Panc1 (cell line): ENCODE measurements around the gene CD6. TPM values are rescaled to one million over a fixed set of nuclear protein-coding genes. Genes with fewer than 3 reads are reported as not detected.

Experiments
- ATAC-seq: fragments of 200-7000 bp; cut with Tn5 transposase; 2 replicates; pipeline ENCODE4 v1.9.1; 2020; ENCODE audit warnings: mild to moderate bottlenecking, moderate library complexity
- BruUV-seq: library from RNA; stranded (reverse); fragments of 400-500 nt; replicated peaks from 2 replicates; lab custom pipeline; 2021; lab: Mats Ljungman, UMichigan
- CTCF ChIA-PET: fragments of 300-600 bp; sonication (Branson Sonifier 250); formaldehyde crosslinking; loops from one replicate; lab custom pipeline; 2022; ENCODE audit warnings: antibody characterized with exemption; lab: Charles Lee
- POLR2A ChIA-PET: fragments of 300-600 bp; sonication (Branson Sonifier 250); formaldehyde crosslinking; loops from one replicate; lab custom pipeline; 2022; ENCODE audit warnings: antibody characterized with exemption; lab: Charles Lee
- DNase-seq: peaks from one replicate; pipeline ENCODE4 v3.0.0-alpha.2; 2010; ENCODE audit warnings: low read depth, low spot score
- H3K27ac ChIP-seq: 2 replicates; pipeline ENCODE4 v1.5.1; 2011; ENCODE audit warnings: mild to moderate bottlenecking, low read length, inconsistent platforms
- H3K27me3 ChIP-seq: fragments of 200-500 bp; sonication (Bioruptor generic); 2 replicates; pipeline ENCODE4 v1.6.0; 2014; ENCODE audit warnings: low read length, inconsistent platforms; ENCODE audit not compliant: control insufficient read depth, insufficient read depth
- H3K36me3 ChIP-seq: fragments of 200-500 bp; sonication (Bioruptor generic); 2 replicates; pipeline ENCODE4 v1.5.1; 2014; ENCODE audit warnings: inconsistent platforms, mild to moderate bottlenecking, low read length, moderate library complexity; ENCODE audit not compliant: control insufficient read depth, insufficient read depth
- H3K4me1 ChIP-seq: 2 replicates; pipeline ENCODE4 v1.5.1; 2011; ENCODE audit warnings: inconsistent platforms, mild to moderate bottlenecking, low read length, moderate library complexity; ENCODE audit not compliant: control insufficient read depth, insufficient read depth
- H3K4me3 ChIP-seq, 2 experiments: 2 replicates each; pipeline ENCODE4 v1.5.1; 2011 to 2012; ENCODE audit warnings: low read depth in 2 of 2, low read length in 2 of 2, mild to moderate bottlenecking in 2 of 2, inconsistent platforms in 1 of 2, moderate library complexity in 1 of 2
- H3K9me3 ChIP-seq: fragments of 200-500 bp; sonication (Bioruptor generic); 2 replicates; pipeline ENCODE4 v1.5.1; 2014; ENCODE audit warnings: low read depth, mild to moderate bottlenecking, inconsistent platforms, low read length, moderate library complexity; ENCODE audit not compliant: control insufficient read depth, insufficient read depth
- CTCF ChIP-seq: fragments of 450-650 bp; IDR thresholded peaks from 2 replicates; pipeline ENCODE4 v1.5.1; 2017; ENCODE audit warnings: mild to moderate bottlenecking
- POLR2AphosphoS5 ChIP-seq: IDR thresholded peaks from 2 replicates; pipeline ENCODE4 v1.6.1; 2012; ENCODE audit warnings: mild to moderate bottlenecking, low read depth, low read length, moderate library complexity
- REST ChIP-seq, 2 experiments: IDR thresholded peaks; 2 replicates each; pipeline ENCODE4 v1.6.1; 2011 to 2012; ENCODE audit warnings: low read depth in 2 of 2, control low read depth in 1 of 2, low read length in 1 of 2, mild to moderate bottlenecking in 1 of 2, moderate library complexity in 1 of 2; ENCODE audit not compliant: insufficient read depth in 1 of 2
- SIN3A ChIP-seq: IDR thresholded peaks from 2 replicates; pipeline ENCODE4 v1.6.1; 2012; ENCODE audit warnings: low read depth, mild to moderate bottlenecking, low read length, moderate library complexity, borderline replicate concordance; ENCODE audit not compliant: insufficient read depth
- TCF7L2 ChIP-seq: IDR thresholded peaks from 2 replicates; pipeline ENCODE4 v1.6.1; 2011; ENCODE audit warnings: mild to moderate bottlenecking, low read depth, low read length, inconsistent platforms
- in situ Hi-C: cut with HindIII; loops from 2 replicates; pipeline ENCODE4 v1.10.0; 2016; ENCODE audit warnings: low sequenced_read_pairs, low pct_unique_long_range_greater_than_20kb
- intact Hi-C: fragments of 100-400 bp; cut with micrococcal nuclease; formaldehyde crosslinking; loops from one replicate; pipeline ENCODE4 v1.10.0; 2022; ENCODE audit not compliant: unreplicated experiment
- total RNA-seq: library from RNA; stranded (reverse); gene quantifications from one replicate; pipeline ENCODE4 v1.2.1, GENCODE V29; 2021; ENCODE audit not compliant: unreplicated experiment

CD6 gene
- total RNA-seq, 1 experiment from 2014 or later = 1.1 TPM

GRCh38 chr11:60988658-60989057 lies 17.2 kb downstream of the CD6 start:
- Histone ChIP-seq H3K36me3 (no peaks in the 10 kb centered on the region), H3K27me3 (no peaks in the 10 kb centered on the region), H3K9me3 (no peaks in the 10 kb centered on the region), H3K4me3 (no peak overlapping the region), H3K4me1 (no peaks in the 10 kb centered on the region), H3K27ac (no peak overlapping the region)
- POLR2A ChIA-PET = no interaction called here
- intact Hi-C loops = no loop called here
- BruUV-seq = no TSS peak
- DNase-seq (no peak), ATAC-seq (no peak)
- no peak for TF ChIP-seq REST (IDR thresholded peaks at IDR 0.05; ENCODE audit: insufficient read depth in 1 of 2, low read depth in 2 of 2, low read length in 1 of 2)
- no peak for TF ChIP-seq SIN3A
- TF ChIP-seq TCF7L2 = no peak
- TF ChIP-seq CTCF = no peak
- no peak for TF ChIP-seq POLR2AphosphoS5
- CTCF ChIA-PET = no interaction called here
- in situ Hi-C loops = no loop called here

GRCh38 chr11:60989093-60989650 lies 17.7 kb downstream of the CD6 start:
- no peaks in the 10 kb centered on the region for H3K4me1 ChIP-seq
- in situ Hi-C loops = no loop called here
- TF ChIP-seq POLR2AphosphoS5 (no peak), TCF7L2 (no peak), REST (IDR thresholded peaks at IDR 0.05; ENCODE audit: insufficient read depth in 1 of 2, low read depth in 2 of 2, low read length in 1 of 2) (no peak), SIN3A (no peak), CTCF (no peak)
- H3K36me3 ChIP-seq = no peaks in the 10 kb centered on the region
- no peaks in the 10 kb centered on the region for H3K27me3 ChIP-seq
- no peak overlapping the region for H3K4me3 ChIP-seq
- POLR2A ChIA-PET = no interaction called here
- H3K27ac ChIP-seq = no peak overlapping the region
- no peak for ATAC-seq
- BruUV-seq = no TSS peak
- intact Hi-C loops = no loop called here
- CTCF ChIA-PET = no interaction called here
- H3K9me3 ChIP-seq = no peaks in the 10 kb centered on the region
- DNase-seq = no peak
